HEK293T (cell line): ENCODE results near the gene CD53.

Experiments used
- CTCF ChIA-PET: fragments of 350-600 bp; formaldehyde crosslinking; extraction: SDS; loops from one replicate; lab custom pipeline; 2021; ENCODE audit warnings: antibody characterized with exemption, inconsistent platforms; lab: Yijun Ruan, JAX
- POLR2A ChIA-PET: fragments of 350-600 bp; formaldehyde crosslinking; extraction: SDS; loops from one replicate; lab custom pipeline; 2020; ENCODE audit warnings: antibody characterized with exemption, inconsistent platforms; lab: Yijun Ruan, JAX
- DNase-seq: peaks from one replicate; pipeline ENCODE4 v3.0.0; 2012; ENCODE audit warnings: mixed read lengths; ENCODE audit errors: extremely low spot score
- ARNT ChIP-seq: fragments of 450-650 bp; IDR thresholded peaks from 2 replicates; pipeline ENCODE4 v1.6.1; 2017; ENCODE audit warnings: mild to moderate bottlenecking
- BHLHE40 ChIP-seq: fragments of 450-650 bp; IDR thresholded peaks from 2 replicates; pipeline ENCODE4 v1.6.1; 2016; ENCODE audit warnings: mild to moderate bottlenecking, moderate library complexity, borderline replicate concordance
- CTBP1 ChIP-seq: fragments of 450-650 bp; IDR thresholded peaks from 2 replicates; pipeline ENCODE4 v1.6.1; 2016; ENCODE audit warnings: borderline replicate concordance
- ELF4 ChIP-seq: fragments of 450-650 bp; IDR thresholded peaks from 2 replicates; pipeline ENCODE4 v1.6.1; 2017; ENCODE audit warnings: antibody characterized with exemption
- FOXA1 ChIP-seq: fragments of 450-650 bp; IDR thresholded peaks from 2 replicates; pipeline ENCODE4 v1.6.1; 2016; ENCODE audit warnings: mild to moderate bottlenecking
- FOXK2 ChIP-seq: fragments of 450-650 bp; IDR thresholded peaks from 2 replicates; pipeline ENCODE4 v1.6.1; 2016; ENCODE audit warnings: mild to moderate bottlenecking
- FOXM1 ChIP-seq: fragments of 450-650 bp; IDR thresholded peaks from 2 replicates; pipeline ENCODE4 v1.6.1; 2017; ENCODE audit warnings: mild to moderate bottlenecking, borderline replicate concordance
- HDGF ChIP-seq: fragments of 450-650 bp; IDR thresholded peaks from 2 replicates; pipeline ENCODE4 v1.6.1; 2017; ENCODE audit warnings: antibody characterized with exemption, borderline replicate concordance
- L3MBTL2 ChIP-seq: fragments of 450-650 bp; conservative IDR thresholded peaks from 2 replicates; pipeline ENCODE4 v1.6.1; 2016; ENCODE audit warnings: mild to moderate bottlenecking
- LEF1 ChIP-seq: fragments of 450-650 bp; IDR thresholded peaks from 2 replicates; pipeline ENCODE4 v1.6.1; 2017; ENCODE audit warnings: mild to moderate bottlenecking, borderline replicate concordance
- NFRKB ChIP-seq: fragments of 450-650 bp; IDR thresholded peaks from 2 replicates; pipeline ENCODE4 v1.6.1; 2016; ENCODE audit warnings: mild to moderate bottlenecking, moderate library complexity
- SP1 ChIP-seq: fragments of 450-650 bp; IDR thresholded peaks from 2 replicates; pipeline ENCODE4 v1.6.1; 2017
- SUZ12 ChIP-seq: fragments of 450-650 bp; IDR thresholded peaks from 2 replicates; pipeline ENCODE4 v1.6.1; 2016; ENCODE audit warnings: mild to moderate bottlenecking
- TARDBP ChIP-seq: fragments of 450-650 bp; IDR thresholded peaks from 2 replicates; pipeline ENCODE4 v1.6.1; 2016
- ZNF384 ChIP-seq: fragments of 450-650 bp; IDR thresholded peaks from 2 replicates; pipeline ENCODE4 v1.6.1; 2016
- TF ChIP-seq, protein P1 (sequence below): fragments of 450-650 bp; IDR thresholded peaks from 2 replicates; pipeline ENCODE4 v1.6.1; 2016

CD53 gene

DNA sequence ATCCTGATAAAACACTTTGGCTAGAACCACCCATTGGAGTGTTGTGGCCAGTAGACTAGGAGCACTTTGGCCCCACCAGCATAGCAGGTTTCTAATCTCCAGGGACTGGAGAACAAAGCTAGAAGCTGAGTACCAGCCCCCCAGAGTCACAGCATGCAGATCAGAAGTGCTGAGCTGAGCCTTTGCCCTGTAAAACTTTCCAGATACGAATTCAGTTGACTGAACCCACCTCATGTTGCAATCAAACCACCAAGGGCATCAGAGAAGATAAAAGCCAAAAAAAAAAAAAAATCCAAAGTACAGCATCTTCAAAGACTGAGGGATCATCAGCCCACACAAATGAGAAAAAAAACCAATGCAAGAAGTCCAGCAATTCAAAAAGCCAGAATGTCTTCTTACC lies 8.7 kb upstream of the CD53 start:
- DNase-seq, result no peak
- ChIA-PET POLR2A (no interaction called here), CTCF (no interaction called here)
- TF ChIP-seq LEF1 (no peak), FOXM1 (no peak), ARNT (no peak), L3MBTL2 (no peak), SP1 (no peak), CTBP1 (no peak), BHLHE40 (no peak), HDGF (no peak), FOXK2 (no peak), ZNF384 (no peak), TARDBP (no peak), NFRKB (no peak), FOXA1 (no peak), ELF4 (no peak), SUZ12 (no peak)
- TF ChIP-seq, protein P1, sequence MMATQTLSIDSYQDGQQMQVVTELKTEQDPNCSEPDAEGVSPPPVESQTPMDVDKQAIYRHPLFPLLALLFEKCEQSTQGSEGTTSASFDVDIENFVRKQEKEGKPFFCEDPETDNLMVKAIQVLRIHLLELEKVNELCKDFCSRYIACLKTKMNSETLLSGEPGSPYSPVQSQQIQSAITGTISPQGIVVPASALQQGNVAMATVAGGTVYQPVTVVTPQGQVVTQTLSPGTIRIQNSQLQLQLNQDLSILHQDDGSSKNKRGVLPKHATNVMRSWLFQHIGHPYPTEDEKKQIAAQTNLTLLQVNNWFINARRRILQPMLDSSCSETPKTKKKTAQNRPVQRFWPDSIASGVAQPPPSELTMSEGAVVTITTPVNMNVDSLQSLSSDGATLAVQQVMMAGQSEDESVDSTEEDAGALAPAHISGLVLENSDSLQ, result no peak

DNA sequence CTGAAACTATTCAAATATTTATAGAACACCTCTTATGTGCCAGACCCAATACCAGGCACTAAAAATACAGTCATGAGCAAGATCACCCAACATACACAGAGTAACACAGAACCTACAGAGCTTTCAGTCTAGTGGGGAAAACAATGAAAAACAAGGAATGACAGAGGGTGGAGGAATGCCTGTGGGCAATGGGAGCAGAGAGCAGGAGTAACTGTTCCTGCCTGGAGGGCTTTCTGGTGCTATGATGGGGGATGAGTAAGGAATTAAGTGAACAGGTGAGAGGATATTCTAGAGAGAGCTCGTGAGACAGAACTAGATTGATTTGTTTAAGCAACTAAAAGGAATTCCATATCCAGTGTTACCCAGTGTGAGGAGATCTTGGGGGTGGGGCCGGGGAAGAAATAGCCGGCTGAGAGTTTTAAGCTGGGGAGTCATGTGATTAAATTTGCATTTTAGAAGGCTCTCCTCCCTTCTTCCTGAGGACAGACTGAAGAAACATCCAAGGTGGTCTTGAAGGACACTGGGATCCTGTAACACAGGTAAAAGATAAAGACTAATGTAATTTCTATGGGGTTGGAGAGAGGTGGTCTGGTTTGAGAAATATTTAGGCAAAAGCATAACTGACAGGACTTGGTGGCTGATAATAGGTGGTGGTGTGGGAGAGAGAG lies 2.1 kb upstream of the CD53 start:
- ChIA-PET CTCF (no interaction called here), POLR2A (no interaction called here)
- DNase-seq, result no peak
- TF ChIP-seq, protein P1, result no peak
- TF ChIP-seq SP1 (no peak), BHLHE40 (no peak), CTBP1 (no peak), FOXA1 (no peak), ARNT (no peak), L3MBTL2 (no peak), TARDBP (no peak), LEF1 (no peak), ZNF384 (no peak), FOXM1 (no peak), NFRKB (no peak), SUZ12 (no peak), HDGF (no peak), FOXK2 (no peak), ELF4 (no peak)

DNA sequence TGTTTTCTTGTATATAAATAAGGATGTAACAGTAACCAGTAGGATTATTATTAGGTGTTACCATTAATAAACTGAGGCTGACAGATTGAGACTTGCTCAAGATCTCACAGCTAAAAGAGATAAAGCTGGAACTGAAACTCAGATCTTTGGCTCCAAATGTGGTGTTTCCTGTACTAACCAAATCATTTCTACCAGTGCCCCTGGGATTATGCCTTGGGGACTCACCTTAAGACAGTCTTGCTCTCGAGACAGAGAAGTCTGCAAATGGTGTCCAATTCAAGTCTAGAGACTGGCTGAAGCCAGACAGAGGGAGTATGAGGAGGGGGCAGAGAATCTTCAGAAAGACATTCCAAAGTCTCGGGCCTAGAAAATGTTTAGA lies 593 bp upstream of the CD53 start:
- ChIA-PET CTCF (no interaction called here), POLR2A (no interaction called here)
- TF ChIP-seq HDGF (no peak), FOXA1 (no peak), ARNT (no peak), L3MBTL2 (no peak), ELF4 (no peak), NFRKB (no peak), SP1 (no peak), FOXM1 (no peak), BHLHE40 (no peak), FOXK2 (no peak), TARDBP (no peak), LEF1 (no peak), CTBP1 (no peak), ZNF384 (no peak), SUZ12 (no peak)
- TF ChIP-seq, protein P1, result no peak

DNA sequence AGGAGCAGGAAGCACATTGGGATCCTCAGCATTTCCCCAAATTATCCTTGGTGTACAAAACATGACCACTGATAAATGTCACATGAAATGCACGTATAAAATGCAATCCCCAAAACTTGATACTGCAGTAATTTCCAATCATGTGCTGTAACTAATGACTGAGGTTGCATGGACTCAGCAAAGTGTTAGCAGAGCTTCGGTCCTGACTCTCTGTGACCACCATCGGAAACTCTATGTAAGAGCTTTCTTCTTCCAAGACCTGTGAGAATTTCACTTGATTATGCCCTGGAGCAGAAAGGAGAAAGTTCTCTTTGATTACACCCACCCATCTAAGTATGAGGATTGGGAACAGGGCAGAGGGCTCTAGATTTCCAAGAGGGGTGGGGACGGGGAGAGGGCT lies 908 bp downstream of the CD53 start:
- TF ChIP-seq, protein P1, result no peak
- TF ChIP-seq HDGF, result no peak
- TF ChIP-seq ELF4, result no peak
- DNase-seq, result no peak
- CTCF ChIA-PET, result no interaction called here
- POLR2A ChIA-PET, result no interaction called here

More for the DNA sequence above, 593 bp upstream of the CD53 start:
- no peak for DNase-seq

DNA sequence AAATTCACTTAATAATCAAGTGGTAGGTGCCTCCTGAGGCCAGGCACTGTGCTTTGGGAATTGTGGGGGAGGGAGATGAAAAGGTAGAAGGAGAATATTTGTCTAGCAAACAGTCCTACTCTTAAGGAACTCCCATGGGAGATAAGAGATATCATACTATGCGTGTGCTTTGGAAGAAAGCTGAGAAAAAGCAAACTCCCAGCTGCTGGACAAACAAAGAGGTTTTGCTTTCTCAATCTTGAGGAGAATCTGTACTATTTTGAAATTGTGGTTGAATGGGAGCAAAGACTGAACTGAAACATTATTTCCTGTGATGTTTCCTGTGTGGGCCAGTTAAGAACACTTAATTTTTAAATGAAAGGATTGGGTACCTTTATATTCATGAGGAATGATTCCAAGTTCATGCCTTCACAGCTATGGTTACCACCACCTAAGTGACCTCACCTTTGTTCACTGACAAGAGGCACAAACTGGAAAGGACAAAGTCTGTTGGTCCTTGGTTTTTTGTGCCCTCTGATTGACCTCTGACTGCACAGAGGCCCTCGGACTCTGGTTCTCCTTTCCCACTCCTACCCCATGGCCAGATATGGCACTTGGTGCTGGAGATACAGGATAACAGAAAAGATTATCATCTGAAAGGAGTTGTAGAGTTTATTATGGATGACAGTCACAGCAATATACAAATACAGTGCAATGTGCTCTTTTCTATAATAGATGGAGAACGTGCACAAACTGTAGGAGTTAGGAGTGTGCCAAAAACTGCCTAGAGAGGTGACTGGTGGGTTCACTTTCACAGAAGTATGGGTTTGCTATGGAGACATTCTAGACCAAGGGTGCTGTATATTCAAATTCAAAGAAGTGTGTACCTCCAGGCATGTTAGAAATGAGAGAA lies 1.6 kb downstream of the CD53 start:
- TF ChIP-seq SUZ12, result no peak
- TF ChIP-seq ZNF384, result no peak
- no peak for TF ChIP-seq TARDBP
- no peak for TF ChIP-seq LEF1
- TF ChIP-seq HDGF, result no peak
- no peak for TF ChIP-seq BHLHE40
- no peak for TF ChIP-seq L3MBTL2
- TF ChIP-seq FOXA1, result no peak
- no peak for TF ChIP-seq SP1
- no peak for TF ChIP-seq ELF4
- DNase-seq, result no peak
- POLR2A ChIA-PET, result no interaction called here
- CTCF ChIA-PET, result no interaction called here
